ENCODE data around the gene AP1S2. TPM values are rescaled to one million over a fixed set of nuclear protein-coding genes. Genes with fewer than 3 reads are reported as not detected.
A peak's percentile ranks its signal among the peaks of the same experiment; 100 is the strongest.

AP1S2 gene
- total RNA-seq, 1 experiment from 2014 or later = 367 TPM

- no peak overlapping the region; the same call in 1 of the 2 replicates for H3K4ac ChIP-seq (ENCODE audit: low read depth, low read length)
- H4K8ac ChIP-seq (replicated peaks; ENCODE audit: insufficient read length, low read depth, low read length) = no peak overlapping the region
- H3K4me1 ChIP-seq (ENCODE audit: insufficient read depth, low read length) = peaks cover 11% of the 10 kb centered on the region; the same call in 1 of the 2 replicates
- H4K91ac ChIP-seq (ENCODE audit: insufficient read length, low read depth, low read length) = no peak overlapping the region
- H3K27me3 Mint-ChIP-seq (ENCODE audit: low read depth) = no peaks in the 10 kb centered on the region
- no peaks in the 10 kb centered on the region for H4K20me1 ChIP-seq (ENCODE audit: control insufficient read depth, insufficient read depth, insufficient read length)
- H2BK20ac ChIP-seq (ENCODE audit: low read depth, low read length, poor library complexity, severe bottlenecking) = no peak overlapping the region
- no peak overlapping the region for H2BK120ac ChIP-seq (ENCODE audit: low read depth, low read length, poor library complexity, severe bottlenecking)
- peak overlapping the region; percentile 95 to 99 (median 99) for H3K27ac Mint-ChIP-seq
- no peaks in the 10 kb centered on the region for H3K23me2 ChIP-seq (ENCODE audit: insufficient read length, low read depth, low read length, poor library complexity, severe bottlenecking)
- H2AFZ ChIP-seq (ENCODE audit: low read length) = no peak overlapping the region
- peak overlapping the region in 1 of 2 experiments; percentile 22; a peak in 1 of 5 replicates for H3K4me3 Mint-ChIP-seq
- H3K79me1 ChIP-seq (ENCODE audit: insufficient read depth, low read depth, low read length, poor library complexity, severe bottlenecking) = no peaks in the 10 kb centered on the region
- no peak overlapping the region for H3K9ac ChIP-seq (ENCODE audit: extremely low read depth, insufficient read length, low read length)
- no peaks in the 10 kb centered on the region for H3K79me2 ChIP-seq (ENCODE audit: insufficient read depth, low read length)
- H3T11ph ChIP-seq (ENCODE audit: low read length) = peak overlapping the region; percentile 43
- no peak overlapping the region for H2BK12ac ChIP-seq (ENCODE audit: insufficient read length, low read depth, low read length)
- peak overlapping the region; percentile 81 for H4K5ac ChIP-seq (ENCODE audit: insufficient read length, low read depth, low read length)
- no peak overlapping the region for H2BK15ac ChIP-seq (ENCODE audit: low read depth, low read length)
- peaks cover 17 to 23% of the 10 kb centered on the region in 2 experiments for H3K4me1 Mint-ChIP-seq
- H3K9me3 Mint-ChIP-seq = no peaks in the 10 kb centered on the region
- H2AK5ac ChIP-seq (ENCODE audit: insufficient read length, low read length) = no peak overlapping the region
- H3K9me3 ChIP-seq (ENCODE audit: control insufficient read depth, low read depth, low read length) = no peaks in the 10 kb centered on the region
- H3K56ac ChIP-seq (ENCODE audit: insufficient read length, low read depth, low read length) = no peak overlapping the region
- TF ChIP-seq CTCF (conservative IDR thresholded peaks at IDR 0.05) = peak; percentile 68
- no peaks in the 10 kb centered on the region for H3K27me3 ChIP-seq (ENCODE audit: insufficient read depth, low read length)
- no peak overlapping the region for H3K23ac ChIP-seq (ENCODE audit: insufficient read length, low read depth, low read length)
- no peak overlapping the region for H3K14ac ChIP-seq (ENCODE audit: insufficient read depth, low read length)
- H3K4me2 ChIP-seq (ENCODE audit: insufficient read depth, insufficient read length, low read length) = peak overlapping the region; percentile 1
- H2BK5ac ChIP-seq (ENCODE audit: insufficient read length, low read length) = no peak overlapping the region
- H3K36me3 Mint-ChIP-seq (ENCODE audit: insufficient read depth in 1 of 3, low read depth in 3 of 3) = peaks cover 47 to 74% (median 62%) of the 10 kb centered on the region in 3 experiments; a peak in 6 of 7 replicates
- H3K18ac ChIP-seq (ENCODE audit: insufficient read length, low read depth, low read length) = peak overlapping the region; percentile 68
- DNase-seq = peak; percentile 60
- no CpG with 5 or more reads among the region's 10 CpGs for WGBS (ENCODE audit: extremely low coverage, insufficient read length, low lambda C conversion rate)
- peak overlapping the region; percentile 87 for H3K27ac ChIP-seq (ENCODE audit: insufficient read length, low read depth, low read length)
Measured at GRCh38 chrX:15815779-15816437, 38.7 kb downstream of the AP1S2 start.
